NCI-H2171 treated with DMSO at 0.1 percent for 48 hours (cell line): ENCODE data around the gene PKDCC.
"Not testable (repeated sequence)": the region's sequence is repeated elsewhere in the genome, so short reads cannot be mapped to it uniquely, and the experiment has no call there.

Source experiments
- DNase-seq: peaks from one replicate; lab custom pipeline; 2025; lab: John Stamatoyannopoulos, UW

The PKDCC gene

GRCh38 chr2:42030829-42031228 is 17.0 kb upstream of the PKDCC start:
- DNase-seq, result no peak

GRCh38 chr2:42031281-42032223 is 16.3 kb upstream of the PKDCC start:
- DNase-seq, result no peak

GRCh38 chr2:42032224-42032620 is 15.6 kb upstream of the PKDCC start:
- no peak for DNase-seq

- no peak for DNase-seq
Observed at GRCh38 chr2:42032745-42033144, 15.1 kb upstream of the PKDCC start.

GRCh38 chr2:42034096-42034495 is 13.7 kb upstream of the PKDCC start:
- DNase-seq, result not testable (repeated sequence)

GRCh38 chr2:42035241-42035640 is 12.6 kb upstream of the PKDCC start:
- no peak for DNase-seq

GRCh38 chr2:42036413-42036812 is 11.4 kb upstream of the PKDCC start:
- DNase-seq, result no peak

GRCh38 chr2:42036940-42037339 is 10.9 kb upstream of the PKDCC start:
- no peak for DNase-seq

GRCh38 chr2:42040643-42041278 is 7.1 kb upstream of the PKDCC start:
- no peak for DNase-seq

GRCh38 chr2:42041377-42042127 is 6.3 kb upstream of the PKDCC start:
- DNase-seq, result no peak

- DNase-seq, result no peak
Observed at GRCh38 chr2:42042631-42043355, 5.0 kb upstream of the PKDCC start.

GRCh38 chr2:42043789-42044394 is 3.9 kb upstream of the PKDCC start:
- no peak for DNase-seq

- no peak for DNase-seq
Observed at GRCh38 chr2:42044939-42045338, 2.9 kb upstream of the PKDCC start.

- no peak for DNase-seq
Observed at GRCh38 chr2:42045352-42045751, 2.5 kb upstream of the PKDCC start.

GRCh38 chr2:42045848-42046748 is 1.7 kb upstream of the PKDCC start:
- peak; percentile 84 for DNase-seq

- DNase-seq, result peak; percentile 59
Observed at GRCh38 chr2:42046819-42047487, 868 bp upstream of the PKDCC start.

GRCh38 chr2:42048299-42049220 is 739 bp downstream of the PKDCC start:
- no peak for DNase-seq

- no peak for DNase-seq
Observed at GRCh38 chr2:42049221-42050009, 1.6 kb downstream of the PKDCC start.
